PFSK-1 (cell line): ENCODE measurements around the gene MTX2.

Experiments used
- FOXP2 ChIP-seq: optimal IDR thresholded peaks from 2 replicates; pipeline ENCODE3; 2011; ENCODE audit warnings: borderline replicate concordance, control low read depth, inconsistent platforms; ENCODE audit not compliant: insufficient read depth; ENCODE audit errors: extremely low read length, extremely low read depth
- POLR2AphosphoS5 ChIP-seq: IDR thresholded peaks from 2 replicates; pipeline ENCODE4 v1.6.1; 2012; ENCODE audit warnings: low read depth, mild to moderate bottlenecking, control low read depth, low read length, moderate library complexity
- SIN3A ChIP-seq: IDR thresholded peaks from 2 replicates; pipeline ENCODE4 v1.6.1; 2012; ENCODE audit warnings: mild to moderate bottlenecking, low read length, moderate library complexity, borderline replicate concordance; ENCODE audit not compliant: insufficient read depth
- TAF1 ChIP-seq: IDR thresholded peaks from 2 replicates; pipeline ENCODE4 v1.6.1; 2012; ENCODE audit warnings: low read length, control low read depth, borderline replicate concordance; ENCODE audit not compliant: insufficient read depth
- TF ChIP-seq, protein P1 (sequence below), 2 experiments: IDR thresholded peaks; 2 replicates each; pipeline versions ENCODE4 v1.6.1 to v1.8.0; 2011 to 2012; ENCODE audit warnings: low read depth in 2 of 2, low read length in 2 of 2, control low read depth in 1 of 2, inconsistent platforms in 1 of 2, mild to moderate bottlenecking in 1 of 2, moderate library complexity in 1 of 2; ENCODE audit not compliant: insufficient read depth in 1 of 2

The MTX2 gene

DNA sequence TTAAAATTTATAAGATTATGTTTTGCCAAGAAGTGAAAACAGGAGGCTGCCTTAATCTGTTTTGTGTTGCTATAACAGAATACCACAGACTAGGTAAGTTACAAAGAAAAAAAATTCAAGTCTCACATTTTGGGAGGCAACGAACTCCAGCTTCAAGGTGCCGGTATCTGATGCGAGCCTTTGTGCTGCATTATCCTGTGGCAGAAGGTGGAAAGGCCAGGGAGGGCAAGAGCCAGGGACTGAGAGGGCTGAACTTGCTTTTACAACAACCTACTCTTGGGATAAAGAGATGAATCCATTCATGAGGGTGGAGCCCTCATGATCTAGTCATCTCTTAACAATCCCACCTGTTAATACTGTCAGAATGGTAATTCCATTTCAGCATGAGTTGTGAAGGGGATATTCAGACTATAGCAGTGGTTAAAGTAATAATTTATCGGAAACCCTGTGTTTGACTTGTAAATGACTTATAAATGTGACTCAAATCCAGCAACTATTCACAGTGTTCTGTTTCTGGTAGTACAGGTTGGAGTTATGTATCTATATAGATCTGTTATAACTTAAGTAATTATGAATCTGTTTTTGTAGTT lies 3.7 kb downstream of the MTX2 start:
- TF ChIP-seq TAF1 = no peak
- TF ChIP-seq, protein P1, sequence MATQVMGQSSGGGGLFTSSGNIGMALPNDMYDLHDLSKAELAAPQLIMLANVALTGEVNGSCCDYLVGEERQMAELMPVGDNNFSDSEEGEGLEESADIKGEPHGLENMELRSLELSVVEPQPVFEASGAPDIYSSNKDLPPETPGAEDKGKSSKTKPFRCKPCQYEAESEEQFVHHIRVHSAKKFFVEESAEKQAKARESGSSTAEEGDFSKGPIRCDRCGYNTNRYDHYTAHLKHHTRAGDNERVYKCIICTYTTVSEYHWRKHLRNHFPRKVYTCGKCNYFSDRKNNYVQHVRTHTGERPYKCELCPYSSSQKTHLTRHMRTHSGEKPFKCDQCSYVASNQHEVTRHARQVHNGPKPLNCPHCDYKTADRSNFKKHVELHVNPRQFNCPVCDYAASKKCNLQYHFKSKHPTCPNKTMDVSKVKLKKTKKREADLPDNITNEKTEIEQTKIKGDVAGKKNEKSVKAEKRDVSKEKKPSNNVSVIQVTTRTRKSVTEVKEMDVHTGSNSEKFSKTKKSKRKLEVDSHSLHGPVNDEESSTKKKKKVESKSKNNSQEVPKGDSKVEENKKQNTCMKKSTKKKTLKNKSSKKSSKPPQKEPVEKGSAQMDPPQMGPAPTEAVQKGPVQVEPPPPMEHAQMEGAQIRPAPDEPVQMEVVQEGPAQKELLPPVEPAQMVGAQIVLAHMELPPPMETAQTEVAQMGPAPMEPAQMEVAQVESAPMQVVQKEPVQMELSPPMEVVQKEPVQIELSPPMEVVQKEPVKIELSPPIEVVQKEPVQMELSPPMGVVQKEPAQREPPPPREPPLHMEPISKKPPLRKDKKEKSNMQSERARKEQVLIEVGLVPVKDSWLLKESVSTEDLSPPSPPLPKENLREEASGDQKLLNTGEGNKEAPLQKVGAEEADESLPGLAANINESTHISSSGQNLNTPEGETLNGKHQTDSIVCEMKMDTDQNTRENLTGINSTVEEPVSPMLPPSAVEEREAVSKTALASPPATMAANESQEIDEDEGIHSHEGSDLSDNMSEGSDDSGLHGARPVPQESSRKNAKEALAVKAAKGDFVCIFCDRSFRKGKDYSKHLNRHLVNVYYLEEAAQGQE (IDR thresholded peaks at IDR 0.05; ENCODE audit: insufficient read depth in 1 of 2, low read depth in 2 of 2, low read length in 2 of 2) = no peak
- no peak for TF ChIP-seq POLR2AphosphoS5
- no peak for TF ChIP-seq FOXP2
- no peak for TF ChIP-seq SIN3A

DNA sequence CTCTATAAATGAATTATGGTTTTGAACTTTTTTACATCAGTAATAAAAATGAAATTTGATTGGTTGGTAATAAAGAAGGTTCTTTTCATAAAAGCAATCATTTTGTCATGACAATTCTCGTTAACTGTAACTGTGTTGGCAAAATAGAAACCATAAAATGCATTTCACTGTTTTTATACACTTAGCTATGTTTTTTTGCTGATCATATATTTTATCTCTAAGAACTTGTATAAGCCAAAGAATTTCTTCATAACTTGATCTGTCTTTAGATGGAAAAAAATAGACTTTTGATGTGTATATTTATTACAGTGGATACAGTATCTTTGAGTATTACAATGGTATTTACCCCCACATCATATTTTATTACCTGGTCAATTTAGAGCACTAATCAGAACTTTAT lies 9.7 kb downstream of the MTX2 start:
- TF ChIP-seq POLR2AphosphoS5 (no peak), SIN3A (no peak), TAF1 (no peak), FOXP2 (no peak)
- TF ChIP-seq, protein P1 (IDR thresholded peaks at IDR 0.05; ENCODE audit: insufficient read depth in 1 of 2, low read depth in 2 of 2, low read length in 2 of 2) = no peak

DNA sequence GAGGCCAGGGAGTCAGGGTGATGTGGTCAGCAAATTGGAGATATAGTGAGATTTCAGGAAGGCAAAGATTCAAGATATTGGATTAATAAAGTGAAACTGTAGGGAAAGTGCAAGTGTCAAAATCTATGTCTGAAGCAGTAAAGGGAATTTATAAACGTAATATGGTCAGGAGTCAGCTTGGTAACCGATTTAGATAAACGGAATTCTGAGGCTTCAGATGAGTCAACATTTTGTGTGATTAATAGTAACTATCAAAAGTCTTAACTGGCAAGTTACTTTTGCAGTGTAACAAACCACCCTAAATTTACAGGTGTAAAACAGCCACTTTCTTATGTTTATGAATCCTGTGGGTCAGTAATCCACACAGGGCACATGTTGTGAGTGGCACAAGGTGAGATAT lies 10.9 kb downstream of the MTX2 start:
- TF ChIP-seq, protein P1 (IDR thresholded peaks at IDR 0.05; ENCODE audit: insufficient read depth in 1 of 2, low read depth in 2 of 2, low read length in 2 of 2) = no peak

DNA sequence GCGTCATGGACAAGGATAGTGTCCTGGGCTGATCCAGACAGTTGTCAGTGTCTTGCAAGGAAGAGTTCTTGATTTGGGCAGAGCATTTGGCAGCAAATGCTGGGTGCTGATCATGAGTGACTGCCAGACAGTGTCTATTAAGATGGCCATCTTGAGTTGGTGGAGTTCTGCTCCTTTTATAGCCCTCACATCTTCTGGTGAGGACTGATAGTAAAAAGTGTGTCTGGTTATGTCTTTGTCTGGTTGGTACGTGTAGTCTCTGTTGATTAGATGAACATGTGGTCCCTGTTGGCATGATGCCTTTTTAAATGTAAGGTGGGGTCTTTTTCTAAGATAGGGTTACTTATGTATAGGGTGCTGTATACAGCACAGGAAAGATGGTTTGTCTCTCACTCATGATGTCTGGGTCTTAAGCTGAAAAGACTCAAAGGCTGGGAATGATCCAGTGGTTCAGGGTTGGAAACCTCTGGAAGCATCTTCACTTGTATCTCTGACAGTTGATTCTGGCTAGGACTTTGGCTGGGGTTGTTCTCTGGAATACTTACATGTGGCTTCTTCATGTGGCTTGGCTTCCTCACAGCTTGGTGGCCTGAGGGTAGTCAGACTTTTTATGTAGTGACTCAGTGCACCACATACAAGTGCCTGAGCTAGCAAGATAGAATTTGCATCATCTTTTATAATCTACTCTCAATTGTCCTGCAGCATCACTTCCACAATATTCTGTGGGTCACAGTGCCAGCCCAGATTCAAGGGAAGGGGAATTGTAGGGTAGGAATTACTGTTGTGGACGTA lies 11.8 kb downstream of the MTX2 start:
- no peak for TF ChIP-seq FOXP2
- TF ChIP-seq POLR2AphosphoS5 = no peak
- no peak for TF ChIP-seq TAF1
- TF ChIP-seq, protein P1 (IDR thresholded peaks at IDR 0.05; ENCODE audit: insufficient read depth in 1 of 2, low read depth in 2 of 2, low read length in 2 of 2) = no peak
- no peak for TF ChIP-seq SIN3A
